ENCODE results near the gene SIL1.

DNA sequence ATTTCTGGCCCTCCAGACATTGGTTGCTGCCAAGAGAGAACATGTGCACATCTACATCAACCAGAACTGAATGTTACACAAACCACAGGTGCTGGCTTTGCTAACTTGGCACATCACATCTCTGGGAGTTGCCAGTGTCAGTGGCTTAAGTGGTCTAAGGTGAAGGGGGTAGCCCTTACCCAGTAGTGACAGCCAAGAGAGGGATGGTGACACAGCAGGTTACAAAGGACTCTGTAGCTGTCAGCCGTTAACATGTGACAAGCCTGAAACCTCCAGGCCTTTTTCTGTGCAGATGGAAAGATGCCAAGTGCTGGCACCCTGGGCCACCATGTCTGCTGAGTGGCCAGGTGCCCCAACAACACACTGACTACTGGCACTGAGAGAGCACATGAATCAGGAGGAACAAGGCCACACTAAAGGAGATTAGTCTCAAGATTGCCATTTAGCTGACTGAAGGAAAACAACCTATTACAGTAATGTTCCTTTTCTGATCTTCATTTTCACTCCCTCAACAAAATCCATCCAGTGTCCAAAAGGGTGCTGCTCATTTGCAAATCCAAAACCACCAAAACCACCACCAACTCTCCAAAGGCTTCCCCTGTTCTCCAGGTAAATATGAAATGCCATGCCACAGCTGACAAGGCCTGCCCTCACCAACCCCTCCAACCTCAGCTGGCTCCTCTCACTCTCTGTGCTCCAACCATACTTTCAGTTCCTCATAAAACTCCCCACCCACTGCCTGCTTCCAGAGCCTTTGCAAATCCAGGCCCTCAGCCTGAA, 20.2 kb downstream of the SIL1 start:
- TF ChIP-seq ZNF24 (IDR thresholded peaks at IDR 0.05) (no peak), CREB1 (IDR thresholded peaks at IDR 0.05) (no peak), CREB1 (CRISPR knock-in tag; IDR thresholded peaks at IDR 0.05) (no peak), SRSF1 (optimal IDR thresholded peaks at IDR 0.05; ENCODE audit: low read depth, low read length) (no peak), HNRNPK (IDR thresholded peaks at IDR 0.05; ENCODE audit: low read depth, low read length, poor library complexity, severe bottlenecking) (no peak), MATR3 (CRISPR knock-in tag; IDR thresholded peaks at IDR 0.05) (no peak), FOXM1 (CRISPR knock-in tag; IDR thresholded peaks at IDR 0.05) (no peak)
- TF ChIP-seq, protein P1, sequence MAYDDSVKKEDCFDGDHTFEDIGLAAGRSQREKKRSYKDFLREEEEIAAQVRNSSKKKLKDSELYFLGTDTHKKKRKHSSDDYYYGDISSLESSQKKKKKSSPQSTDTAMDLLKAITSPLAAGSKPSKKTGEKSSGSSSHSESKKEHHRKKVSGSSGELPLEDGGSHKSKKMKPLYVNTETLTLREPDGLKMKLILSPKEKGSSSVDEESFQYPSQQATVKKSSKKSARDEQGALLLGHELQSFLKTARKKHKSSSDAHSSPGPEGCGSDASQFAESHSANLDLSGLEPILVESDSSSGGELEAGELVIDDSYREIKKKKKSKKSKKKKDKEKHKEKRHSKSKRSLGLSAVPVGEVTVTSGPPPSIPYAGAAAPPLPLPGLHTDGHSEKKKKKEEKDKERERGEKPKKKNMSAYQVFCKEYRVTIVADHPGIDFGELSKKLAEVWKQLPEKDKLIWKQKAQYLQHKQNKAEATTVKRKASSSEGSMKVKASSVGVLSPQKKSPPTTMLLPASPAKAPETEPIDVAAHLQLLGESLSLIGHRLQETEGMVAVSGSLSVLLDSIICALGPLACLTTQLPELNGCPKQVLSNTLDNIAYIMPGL (CRISPR knock-in tag; IDR thresholded peaks at IDR 0.05; ENCODE audit: borderline replicate concordance in 1 of 2, low read depth in 1 of 2): no peak
- TF ChIP-seq, protein P2, sequence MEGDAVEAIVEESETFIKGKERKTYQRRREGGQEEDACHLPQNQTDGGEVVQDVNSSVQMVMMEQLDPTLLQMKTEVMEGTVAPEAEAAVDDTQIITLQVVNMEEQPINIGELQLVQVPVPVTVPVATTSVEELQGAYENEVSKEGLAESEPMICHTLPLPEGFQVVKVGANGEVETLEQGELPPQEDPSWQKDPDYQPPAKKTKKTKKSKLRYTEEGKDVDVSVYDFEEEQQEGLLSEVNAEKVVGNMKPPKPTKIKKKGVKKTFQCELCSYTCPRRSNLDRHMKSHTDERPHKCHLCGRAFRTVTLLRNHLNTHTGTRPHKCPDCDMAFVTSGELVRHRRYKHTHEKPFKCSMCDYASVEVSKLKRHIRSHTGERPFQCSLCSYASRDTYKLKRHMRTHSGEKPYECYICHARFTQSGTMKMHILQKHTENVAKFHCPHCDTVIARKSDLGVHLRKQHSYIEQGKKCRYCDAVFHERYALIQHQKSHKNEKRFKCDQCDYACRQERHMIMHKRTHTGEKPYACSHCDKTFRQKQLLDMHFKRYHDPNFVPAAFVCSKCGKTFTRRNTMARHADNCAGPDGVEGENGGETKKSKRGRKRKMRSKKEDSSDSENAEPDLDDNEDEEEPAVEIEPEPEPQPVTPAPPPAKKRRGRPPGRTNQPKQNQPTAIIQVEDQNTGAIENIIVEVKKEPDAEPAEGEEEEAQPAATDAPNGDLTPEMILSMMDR (CRISPR knock-in tag; IDR thresholded peaks at IDR 0.05): no peak
